Parathyroid adenoma (tissue), 2 donors: Measurements from ENCODE around the gene RALA.

ENCODE experiments used
- H2AFZ ChIP-seq: fragments of 300-600 bp; sonication (generic); one replicate; pipeline ENCODE4 v1.7.0; 2017; ENCODE audit warnings: antibody characterized with exemption, mild to moderate bottlenecking
- H3K27ac ChIP-seq: fragments of 300-600 bp; sonication (generic); one replicate; pipeline ENCODE4 v1.7.0; 2017
- H3K27me3 ChIP-seq: fragments of 300-600 bp; sonication (generic); one replicate; pipeline ENCODE4 v1.7.0; 2017; ENCODE audit warnings: low read length; ENCODE audit not compliant: control insufficient read depth, insufficient read depth
- H3K36me3 ChIP-seq: fragments of 300-600 bp; sonication (generic); one replicate; pipeline ENCODE4 v1.7.0; 2017; ENCODE audit warnings: low read length; ENCODE audit not compliant: control insufficient read depth, insufficient read depth
- H3K4me1 ChIP-seq: fragments of 300-600 bp; sonication (generic); one replicate; pipeline ENCODE4 v1.7.0; 2017; ENCODE audit warnings: control low read depth
- H3K4me2 ChIP-seq: fragments of 300-600 bp; sonication (generic); one replicate; pipeline ENCODE4 v1.7.0; 2017; ENCODE audit warnings: low read length
- H3K4me3 ChIP-seq: fragments of 300-600 bp; sonication (generic); one replicate; pipeline ENCODE4 v1.7.0; 2017; ENCODE audit warnings: low read depth, low read length
- H3K79me2 ChIP-seq: fragments of 300-600 bp; sonication (generic); one replicate; pipeline ENCODE4 v1.7.0; 2017; ENCODE audit warnings: control low read depth
- H3K9ac ChIP-seq: fragments of 300-600 bp; sonication (generic); one replicate; pipeline ENCODE4 v1.7.0; 2017; ENCODE audit warnings: mild to moderate bottlenecking
- H3K9me3 ChIP-seq: fragments of 300-600 bp; sonication (generic); one replicate; pipeline ENCODE4 v1.7.0; 2017; ENCODE audit warnings: low read length; ENCODE audit not compliant: control insufficient read depth
- TF ChIP-seq, protein P1 (sequence below): fragments of 300-600 bp; sonication (generic); IDR thresholded peaks from one replicate; pipeline ENCODE4 v1.7.0; 2017; ENCODE audit warnings: antibody characterized with exemption, mild to moderate bottlenecking
- donor health status: primary hyperparathyroidism.

The RALA gene

GRCh38 chr7:39631736-39632308, 8.4 kb downstream of the RALA start:
- H3K9ac ChIP-seq, result no peak overlapping the region
- TF ChIP-seq, protein P1, sequence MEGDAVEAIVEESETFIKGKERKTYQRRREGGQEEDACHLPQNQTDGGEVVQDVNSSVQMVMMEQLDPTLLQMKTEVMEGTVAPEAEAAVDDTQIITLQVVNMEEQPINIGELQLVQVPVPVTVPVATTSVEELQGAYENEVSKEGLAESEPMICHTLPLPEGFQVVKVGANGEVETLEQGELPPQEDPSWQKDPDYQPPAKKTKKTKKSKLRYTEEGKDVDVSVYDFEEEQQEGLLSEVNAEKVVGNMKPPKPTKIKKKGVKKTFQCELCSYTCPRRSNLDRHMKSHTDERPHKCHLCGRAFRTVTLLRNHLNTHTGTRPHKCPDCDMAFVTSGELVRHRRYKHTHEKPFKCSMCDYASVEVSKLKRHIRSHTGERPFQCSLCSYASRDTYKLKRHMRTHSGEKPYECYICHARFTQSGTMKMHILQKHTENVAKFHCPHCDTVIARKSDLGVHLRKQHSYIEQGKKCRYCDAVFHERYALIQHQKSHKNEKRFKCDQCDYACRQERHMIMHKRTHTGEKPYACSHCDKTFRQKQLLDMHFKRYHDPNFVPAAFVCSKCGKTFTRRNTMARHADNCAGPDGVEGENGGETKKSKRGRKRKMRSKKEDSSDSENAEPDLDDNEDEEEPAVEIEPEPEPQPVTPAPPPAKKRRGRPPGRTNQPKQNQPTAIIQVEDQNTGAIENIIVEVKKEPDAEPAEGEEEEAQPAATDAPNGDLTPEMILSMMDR, result no peak
- no peak overlapping the region for H3K4me3 ChIP-seq
- H3K36me3 ChIP-seq, result no peaks in the 10 kb centered on the region
- H3K27me3 ChIP-seq, result no peaks in the 10 kb centered on the region
- H3K27ac ChIP-seq, result no peak overlapping the region
- H3K4me2 ChIP-seq, result no peak overlapping the region
- peaks cover 83% of the 10 kb centered on the region for H3K79me2 ChIP-seq
- H3K9me3 ChIP-seq, result no peaks in the 10 kb centered on the region
- H2AFZ ChIP-seq, result no peak overlapping the region
- H3K4me1 ChIP-seq, result peaks cover 5% of the 10 kb centered on the region

DNA sequence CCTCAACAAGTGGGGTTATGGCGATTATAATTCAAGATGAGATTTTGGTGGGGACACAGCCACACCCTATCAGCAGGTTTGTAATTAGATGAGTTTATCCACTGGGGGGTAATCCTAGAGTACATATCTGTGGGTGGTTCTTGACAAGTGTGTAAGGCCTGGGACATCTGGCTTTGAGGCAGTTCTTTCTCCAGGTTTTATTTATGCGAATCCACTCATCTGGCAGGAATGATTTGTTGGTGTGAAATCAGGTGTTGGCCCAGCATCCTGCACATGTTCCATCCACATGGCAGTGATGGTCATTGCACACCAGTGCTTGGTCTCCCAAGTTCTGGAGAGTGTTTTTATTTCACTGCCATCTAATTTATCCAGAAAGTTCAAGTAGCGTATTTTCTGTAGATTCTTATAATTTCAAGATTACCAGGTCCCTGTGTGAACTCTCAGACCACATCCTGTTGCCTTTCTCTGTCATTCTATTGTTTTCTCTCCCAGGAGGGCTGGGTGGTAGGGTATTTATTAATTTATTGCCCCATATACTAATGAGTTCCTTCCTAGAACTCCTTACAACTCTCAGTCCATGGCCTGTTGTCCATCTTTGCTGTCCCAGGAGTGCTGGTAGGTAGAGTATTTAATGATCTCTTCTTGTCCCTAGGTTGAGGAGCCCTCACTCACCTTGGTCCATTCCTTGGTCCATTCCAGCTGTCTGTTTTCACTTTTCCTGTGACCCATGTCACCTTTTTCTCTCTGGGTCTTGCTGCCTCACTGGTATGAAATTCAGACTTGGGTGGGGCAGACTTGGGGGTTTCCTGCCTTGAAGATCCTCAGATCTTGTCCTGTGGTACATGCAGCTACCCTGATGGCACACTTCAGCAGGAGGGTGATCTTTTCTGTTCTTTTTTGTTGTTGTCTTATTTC, 10.4 kb downstream of the RALA start:
- no peak overlapping the region for H3K27ac ChIP-seq
- peaks cover 5% of the 10 kb centered on the region for H3K4me1 ChIP-seq
- no peaks in the 10 kb centered on the region for H3K9me3 ChIP-seq
- H3K79me2 ChIP-seq, result peaks cover 76% of the 10 kb centered on the region
- H2AFZ ChIP-seq, result no peak overlapping the region
- TF ChIP-seq, protein P1, result no peak
- no peak overlapping the region for H3K9ac ChIP-seq
- H3K36me3 ChIP-seq, result no peaks in the 10 kb centered on the region
- H3K4me3 ChIP-seq, result no peak overlapping the region
- no peak overlapping the region for H3K4me2 ChIP-seq
- H3K27me3 ChIP-seq, result no peaks in the 10 kb centered on the region

GRCh38 chr7:39634478-39634805, 11.1 kb downstream of the RALA start:
- Histone ChIP-seq H3K27me3 (no peaks in the 10 kb centered on the region), H3K79me2 (peaks cover 76% of the 10 kb centered on the region), H3K4me2 (no peak overlapping the region), H3K9me3 (no peaks in the 10 kb centered on the region), H3K4me1 (peaks cover 5% of the 10 kb centered on the region), H3K9ac (no peak overlapping the region), H3K36me3 (no peaks in the 10 kb centered on the region), H3K4me3 (no peak overlapping the region), H3K27ac (no peak overlapping the region), H2AFZ (no peak overlapping the region)
- TF ChIP-seq, protein P1, result no peak

- Histone ChIP-seq H3K4me1 (peaks cover 11% of the 10 kb centered on the region), H3K27me3 (no peaks in the 10 kb centered on the region), H3K4me2 (no peak overlapping the region), H3K4me3 (no peak overlapping the region), H3K36me3 (no peaks in the 10 kb centered on the region), H3K9ac (no peak overlapping the region), H2AFZ (no peak overlapping the region), H3K79me2 (peaks cover 73% of the 10 kb centered on the region), H3K27ac (no peak overlapping the region), H3K9me3 (no peaks in the 10 kb centered on the region)
- TF ChIP-seq, protein P1, result no peak
Observed at GRCh38 chr7:39637400-39637799, 14.0 kb downstream of the RALA start.
